Superior temporal gyrus (tissue), 1 donor: ENCODE results near the gene CDH9.
A peak's percentile ranks its signal among the peaks of the same experiment; 100 is the strongest.

Experiments used
- DNase-seq: peaks from one replicate; pipeline ENCODE4 v3.0.0-alpha.2; 2016; ENCODE audit errors: extremely low spot score

The CDH9 gene

GRCh38 chr5:27038476-27038875 is at the start of gene CDH9:
TSS of gene CDH9 (minus strand) at chr5:27038586. CDS start at chr5:26988333, 50,253 bp downstream.
- peak; percentile 66 for DNase-seq

- DNase-seq: peak; percentile 39
These were observed 49.4 kb upstream of the CDH9 start for GRCh38 chr5:27087747-27088146.

GRCh38 chr5:27083449-27084415 is 45.3 kb upstream of the CDH9 start:
- DNase-seq: no peak

- no peak for DNase-seq
These were observed 41.8 kb upstream of the CDH9 start for GRCh38 chr5:27080147-27080546.

- no peak for DNase-seq
These were observed 24.1 kb upstream of the CDH9 start for GRCh38 chr5:27062451-27062850.

GRCh38 chr5:27048510-27048909 is 10.1 kb upstream of the CDH9 start:
- no peak for DNase-seq

GRCh38 chr5:27041372-27041771 is 3.0 kb upstream of the CDH9 start:
- no peak for DNase-seq

- no peak for DNase-seq
These were observed 3.8 kb downstream of the CDH9 start for GRCh38 chr5:27034565-27034964.

- no peak for DNase-seq
These were observed 11.6 kb downstream of the CDH9 start for GRCh38 chr5:27026801-27027200.

GRCh38 chr5:27026063-27026462 is 12.3 kb downstream of the CDH9 start:
- DNase-seq: no peak

- no peak for DNase-seq
These were observed 16.9 kb downstream of the CDH9 start for GRCh38 chr5:27021471-27021870.

- no peak for DNase-seq
These were observed 17.4 kb downstream of the CDH9 start for GRCh38 chr5:27020973-27021372.

- DNase-seq: no peak
These were observed 22.6 kb downstream of the CDH9 start for GRCh38 chr5:27015758-27016157.

GRCh38 chr5:27011274-27011673 is 27.1 kb downstream of the CDH9 start:
- DNase-seq: no peak

GRCh38 chr5:27010646-27011045 is 27.7 kb downstream of the CDH9 start:
- DNase-seq: peak; percentile 29

GRCh38 chr5:27009540-27009915 is 28.9 kb downstream of the CDH9 start:
- DNase-seq: no peak

GRCh38 chr5:27008604-27009539 is 29.5 kb downstream of the CDH9 start:
- no peak for DNase-seq

- no peak for DNase-seq
These were observed 31.3 kb downstream of the CDH9 start for GRCh38 chr5:27007121-27007520.

GRCh38 chr5:26986985-26987384 is 51.4 kb downstream of the CDH9 start:
- no peak for DNase-seq

GRCh38 chr5:26981750-26982149 is 56.6 kb downstream of the CDH9 start:
- no peak for DNase-seq

- DNase-seq: no peak
These were observed 79.1 kb downstream of the CDH9 start for GRCh38 chr5:26959290-26959689.

GRCh38 chr5:26955161-26955560 is 83.2 kb downstream of the CDH9 start:
- DNase-seq: no peak
